Measurements from ENCODE around the gene TMTC2.

DNA sequence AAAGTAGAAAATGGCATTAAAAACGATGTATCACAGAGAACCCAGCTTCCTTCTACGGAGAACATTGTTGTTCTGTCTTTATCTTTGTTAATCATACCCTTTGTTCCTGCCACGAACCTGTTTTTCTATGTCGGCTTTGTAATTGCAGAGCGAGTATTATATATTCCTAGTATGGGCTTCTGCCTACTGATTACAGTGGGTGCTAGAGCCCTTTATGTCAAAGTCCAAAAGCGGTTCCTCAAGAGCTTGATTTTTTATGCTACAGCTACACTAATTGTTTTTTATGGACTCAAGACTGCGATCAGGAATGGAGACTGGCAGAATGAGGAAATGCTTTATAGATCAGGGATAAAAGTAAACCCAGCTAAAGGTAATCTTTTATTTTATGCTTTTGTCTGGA lies 209.6 kb downstream of the TMTC2 start:
- no peak for TF ChIP-seq EZH2 (IDR thresholded peaks at IDR 0.05; ENCODE audit: borderline replicate concordance)
- TF ChIP-seq, protein P1, sequence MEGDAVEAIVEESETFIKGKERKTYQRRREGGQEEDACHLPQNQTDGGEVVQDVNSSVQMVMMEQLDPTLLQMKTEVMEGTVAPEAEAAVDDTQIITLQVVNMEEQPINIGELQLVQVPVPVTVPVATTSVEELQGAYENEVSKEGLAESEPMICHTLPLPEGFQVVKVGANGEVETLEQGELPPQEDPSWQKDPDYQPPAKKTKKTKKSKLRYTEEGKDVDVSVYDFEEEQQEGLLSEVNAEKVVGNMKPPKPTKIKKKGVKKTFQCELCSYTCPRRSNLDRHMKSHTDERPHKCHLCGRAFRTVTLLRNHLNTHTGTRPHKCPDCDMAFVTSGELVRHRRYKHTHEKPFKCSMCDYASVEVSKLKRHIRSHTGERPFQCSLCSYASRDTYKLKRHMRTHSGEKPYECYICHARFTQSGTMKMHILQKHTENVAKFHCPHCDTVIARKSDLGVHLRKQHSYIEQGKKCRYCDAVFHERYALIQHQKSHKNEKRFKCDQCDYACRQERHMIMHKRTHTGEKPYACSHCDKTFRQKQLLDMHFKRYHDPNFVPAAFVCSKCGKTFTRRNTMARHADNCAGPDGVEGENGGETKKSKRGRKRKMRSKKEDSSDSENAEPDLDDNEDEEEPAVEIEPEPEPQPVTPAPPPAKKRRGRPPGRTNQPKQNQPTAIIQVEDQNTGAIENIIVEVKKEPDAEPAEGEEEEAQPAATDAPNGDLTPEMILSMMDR (IDR thresholded peaks at IDR 0.05; ENCODE audit: poor library complexity) = no peak

Data from hepatocyte (in vitro differentiated cells).